GM19043 (cell line): ENCODE measurements around the gene SELENOM.
"Not testable (repeated sequence)": the region's sequence is repeated elsewhere in the genome, so short reads cannot be mapped to it uniquely, and the experiment has no call there.

Experiments
- ATAC-seq: cut with Tn5 transposase; IDR thresholded peaks from one replicate; pipeline ENCODE4 v1.9.1; 2021; ENCODE audit warnings: low read depth; ENCODE audit not compliant: unreplicated experiment

Gene SELENOM

DNA sequence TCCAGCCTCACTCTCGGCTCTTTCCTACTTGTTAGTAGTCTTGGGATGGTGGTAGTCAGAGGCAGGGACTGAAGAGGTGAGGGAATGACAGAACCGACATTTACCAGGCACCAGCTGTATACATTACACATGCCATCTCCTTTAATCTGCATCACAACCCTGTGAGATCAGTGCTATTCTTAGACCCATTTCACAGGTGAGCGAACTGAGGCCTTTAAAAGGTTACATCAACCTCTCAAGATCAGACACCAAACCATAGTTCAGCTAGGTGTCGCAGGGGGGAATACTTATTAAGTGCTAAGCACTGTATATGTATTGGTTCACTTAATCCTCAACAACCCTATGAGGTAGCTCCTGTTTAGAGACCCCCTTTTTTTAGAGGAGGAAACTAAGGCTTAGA is 27.3 kb upstream of the SELENOM start:
- no peak for ATAC-seq

DNA sequence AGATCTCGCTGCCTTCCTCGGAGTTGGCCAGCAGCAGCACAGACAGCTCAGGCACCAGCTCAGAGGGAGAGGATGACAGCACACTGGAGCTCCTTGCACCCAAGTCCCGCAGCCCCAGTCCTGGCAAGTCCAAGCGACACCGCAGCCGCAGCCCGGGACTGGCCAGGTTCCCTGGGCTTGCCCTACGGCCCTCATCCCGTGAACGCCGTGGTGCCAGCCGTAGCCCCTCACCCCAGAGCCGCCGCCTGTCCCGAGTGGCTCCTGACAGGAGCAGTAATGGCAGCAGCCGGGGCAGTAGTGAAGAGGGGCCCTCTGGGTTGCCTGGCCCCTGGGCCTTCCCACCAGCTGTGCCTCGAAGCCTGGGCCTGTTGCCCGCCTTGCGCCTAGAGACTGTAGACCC is 26.5 kb upstream of the SELENOM start:
- ATAC-seq, result no peak

DNA sequence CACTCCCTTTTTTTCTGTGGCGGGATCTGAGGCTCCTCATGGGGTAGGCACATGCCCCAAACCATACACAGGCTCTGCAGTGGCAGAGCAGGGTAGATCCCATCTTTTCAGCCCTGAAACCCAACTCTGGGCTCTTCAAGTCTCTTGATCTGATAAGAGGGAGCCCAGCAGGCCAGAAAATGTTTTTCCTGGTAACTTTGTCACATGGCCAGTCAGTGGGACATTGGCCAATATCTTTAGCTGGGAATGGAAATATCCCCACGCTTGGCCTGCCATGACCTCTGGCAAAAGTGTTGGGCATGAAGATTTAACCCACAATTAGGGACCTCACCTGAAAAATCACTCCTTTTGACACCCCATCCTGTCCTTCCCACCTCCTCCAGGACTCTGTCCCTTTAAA is 23.5 kb upstream of the SELENOM start:
- ATAC-seq, result no peak

DNA sequence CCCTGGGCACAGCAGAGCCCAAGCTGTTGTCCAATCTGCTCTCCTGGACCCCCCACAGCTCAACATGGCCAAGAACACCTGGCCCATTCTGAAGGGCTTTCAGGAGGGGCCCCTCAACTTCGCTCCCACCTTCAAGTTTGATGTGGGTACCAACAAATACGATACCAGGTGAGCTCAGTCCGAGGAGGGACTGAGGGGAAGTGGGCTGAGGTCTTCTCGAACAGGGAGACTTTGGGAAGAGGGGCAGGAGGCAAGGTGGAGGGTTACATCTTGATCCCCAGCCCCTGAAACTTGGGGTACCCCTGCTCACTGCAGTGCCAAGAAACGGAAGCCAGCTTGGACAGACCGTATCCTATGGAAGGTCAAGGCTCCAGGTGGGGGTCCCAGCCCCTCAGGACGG is 20.8 kb upstream of the SELENOM start:
- ATAC-seq, result no peak

DNA sequence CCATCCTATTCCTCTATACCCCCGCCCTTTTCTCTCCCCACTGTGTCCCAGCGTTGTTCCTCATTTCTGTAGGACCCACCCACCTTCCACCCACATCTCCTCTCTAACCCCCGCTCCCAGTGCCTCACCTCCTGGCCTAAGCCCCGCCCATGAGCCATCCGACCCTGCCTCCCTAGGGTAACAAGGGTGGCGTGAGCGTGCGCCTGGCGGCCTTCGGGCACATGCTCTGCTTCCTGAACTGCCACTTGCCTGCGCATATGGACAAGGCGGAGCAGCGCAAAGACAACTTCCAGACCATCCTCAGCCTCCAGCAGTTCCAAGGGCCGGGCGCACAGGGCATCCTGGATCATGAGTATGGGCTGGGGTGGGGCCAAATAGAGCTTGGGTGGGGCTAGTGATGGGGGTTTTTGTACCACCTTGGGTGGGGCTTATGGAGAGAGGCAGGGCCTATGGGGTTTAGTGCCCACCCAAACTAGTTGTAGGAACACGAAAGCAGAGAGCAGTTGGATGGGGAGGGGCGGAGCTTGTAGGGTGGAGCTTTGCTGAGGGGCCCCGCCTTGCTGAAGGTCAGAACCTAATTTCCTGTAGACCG is 19.9 kb upstream of the SELENOM start:
- no peak for ATAC-seq

DNA sequence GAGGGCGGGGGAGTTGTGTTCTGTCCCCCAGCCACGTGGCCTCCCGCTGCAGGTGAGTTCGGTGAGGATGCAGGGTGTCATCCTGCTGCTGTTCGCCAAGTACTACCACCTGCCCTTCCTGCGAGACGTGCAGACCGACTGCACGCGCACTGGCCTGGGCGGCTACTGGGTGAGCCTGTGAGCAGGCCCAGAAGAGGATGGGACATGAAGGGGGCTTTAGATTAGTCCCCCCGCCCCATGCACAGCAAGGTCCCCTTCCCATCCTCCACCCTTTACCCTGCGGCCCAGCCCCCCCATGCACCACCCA is 19.5 kb upstream of the SELENOM start:
- no peak for ATAC-seq

DNA sequence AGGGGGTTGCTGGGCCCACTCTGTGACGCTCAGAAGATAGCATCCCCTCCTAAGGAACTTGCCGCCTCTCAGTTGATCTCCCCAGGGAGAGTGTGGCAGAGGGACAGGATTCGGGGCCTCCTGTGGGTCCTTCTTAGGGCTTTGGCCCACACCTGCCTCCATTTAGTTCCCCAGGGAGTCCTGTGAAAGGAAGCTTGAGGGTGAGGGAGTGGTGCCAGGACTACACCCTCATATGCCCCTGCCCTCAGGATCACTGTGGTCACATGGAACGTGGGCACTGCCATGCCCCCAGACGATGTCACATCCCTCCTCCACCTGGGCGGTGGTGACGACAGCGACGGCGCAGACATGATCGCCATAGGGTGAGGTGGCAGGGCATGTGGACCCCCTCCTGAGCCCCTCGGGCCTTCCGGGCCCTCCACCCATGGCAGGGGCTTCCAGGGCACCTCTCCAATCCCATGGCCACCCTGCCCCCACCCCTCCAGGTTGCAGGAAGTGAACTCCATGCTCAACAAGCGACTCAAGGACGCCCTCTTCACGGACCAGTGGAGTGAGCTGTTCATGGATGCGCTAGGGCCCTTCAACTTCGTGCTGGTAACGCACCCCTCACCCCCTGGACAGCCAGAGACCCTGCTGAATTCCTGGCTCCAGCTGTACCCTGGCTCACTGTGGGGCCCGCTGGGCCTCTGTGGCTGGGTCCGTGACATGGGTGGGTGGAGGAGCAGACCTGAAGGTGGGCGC is 18.9 kb upstream of the SELENOM start:
- no peak for ATAC-seq

DNA sequence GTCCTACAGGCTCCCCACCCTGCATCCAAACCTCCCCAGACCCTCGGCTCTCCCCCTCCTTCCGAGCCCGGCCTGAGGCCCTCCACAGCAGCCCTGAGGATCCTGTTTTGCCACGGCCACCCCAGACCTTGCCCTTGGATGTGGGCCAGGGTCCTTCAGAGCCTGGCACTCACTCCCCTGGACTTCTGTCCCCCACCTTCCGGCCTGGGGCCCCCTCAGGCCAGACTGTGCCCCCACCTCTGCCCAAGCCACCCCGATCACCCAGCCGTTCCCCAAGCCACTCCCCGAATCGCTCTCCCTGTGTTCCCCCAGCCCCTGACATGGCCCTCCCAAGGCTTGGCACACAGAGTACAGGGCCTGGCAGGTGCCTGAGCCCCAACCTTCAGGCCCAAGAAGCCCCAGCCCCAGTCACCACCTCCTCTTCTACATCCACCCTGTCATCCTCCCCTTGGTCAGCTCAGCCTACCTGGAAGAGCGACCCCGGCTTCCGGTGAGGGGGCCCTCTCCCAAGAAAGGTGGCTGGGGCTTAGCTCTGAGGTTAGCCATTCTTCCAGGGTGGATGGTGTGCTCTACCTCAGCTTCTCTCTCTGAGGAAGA is 18.3 kb upstream of the SELENOM start:
- no peak for ATAC-seq

DNA sequence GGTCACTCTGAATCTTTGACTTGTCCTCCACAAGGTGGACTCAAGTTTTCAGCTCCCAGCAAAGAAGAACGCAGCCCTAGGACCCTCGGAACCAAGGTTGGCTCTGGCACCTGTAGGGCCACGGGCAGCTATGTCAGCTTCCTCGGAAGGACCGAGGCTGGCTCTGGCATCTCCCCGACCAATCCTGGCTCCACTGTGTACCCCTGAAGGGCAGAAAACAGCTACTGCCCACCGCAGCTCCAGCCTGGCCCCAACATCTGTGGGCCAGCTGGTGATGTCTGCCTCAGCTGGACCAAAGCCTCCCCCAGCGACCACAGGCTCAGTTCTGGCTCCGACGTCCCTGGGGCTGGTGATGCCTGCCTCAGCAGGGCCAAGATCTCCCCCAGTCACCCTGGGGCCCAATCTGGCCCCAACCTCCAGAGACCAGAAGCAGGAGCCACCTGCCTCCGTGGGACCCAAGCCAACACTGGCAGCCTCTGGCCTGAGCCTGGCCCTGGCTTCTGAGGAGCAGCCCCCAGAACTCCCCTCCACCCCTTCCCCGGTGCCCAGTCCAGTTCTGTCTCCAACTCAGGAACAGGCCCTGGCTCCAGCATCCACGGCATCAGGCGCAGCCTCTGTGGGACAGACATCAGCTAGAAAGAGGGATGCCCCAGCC is 17.6 kb upstream of the SELENOM start:
- ATAC-seq, result no peak

DNA sequence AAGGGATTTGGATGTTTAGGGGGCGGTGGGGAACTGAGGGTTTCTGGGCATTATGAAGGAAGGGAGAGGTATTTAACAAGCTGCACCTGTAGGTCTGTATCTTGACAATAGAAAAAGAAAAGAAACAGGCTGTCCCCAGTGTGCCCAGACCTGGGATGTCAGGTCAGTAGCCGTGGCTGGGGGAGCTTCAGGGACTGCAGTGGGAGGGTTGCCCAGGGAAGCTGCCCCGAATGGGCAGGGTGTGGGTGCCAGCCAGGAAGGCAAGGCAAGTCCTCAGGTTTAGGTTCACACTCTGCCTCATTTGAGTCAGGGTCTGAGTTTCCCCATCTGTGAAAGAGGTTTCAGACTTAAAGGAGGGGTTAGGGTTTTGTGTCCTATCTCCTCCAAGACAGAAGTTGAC is 16.9 kb upstream of the SELENOM start:
- no peak for ATAC-seq

DNA sequence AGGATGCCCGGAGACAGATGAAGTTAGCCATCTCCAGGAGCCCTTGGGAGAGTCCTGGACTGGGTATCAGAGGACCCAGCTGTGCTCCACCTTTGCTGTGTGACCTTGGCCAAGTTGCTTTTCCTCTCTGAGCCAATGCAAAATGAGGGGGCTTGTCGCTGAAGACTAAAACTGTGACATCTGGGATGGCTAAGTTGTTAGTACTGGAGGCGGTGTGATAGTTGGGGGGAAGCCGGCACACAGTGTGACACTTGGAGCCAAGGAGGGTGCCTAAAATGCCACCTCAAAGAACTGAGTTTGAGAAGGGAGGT is 15.9 kb upstream of the SELENOM start:
- ATAC-seq, result no peak

DNA sequence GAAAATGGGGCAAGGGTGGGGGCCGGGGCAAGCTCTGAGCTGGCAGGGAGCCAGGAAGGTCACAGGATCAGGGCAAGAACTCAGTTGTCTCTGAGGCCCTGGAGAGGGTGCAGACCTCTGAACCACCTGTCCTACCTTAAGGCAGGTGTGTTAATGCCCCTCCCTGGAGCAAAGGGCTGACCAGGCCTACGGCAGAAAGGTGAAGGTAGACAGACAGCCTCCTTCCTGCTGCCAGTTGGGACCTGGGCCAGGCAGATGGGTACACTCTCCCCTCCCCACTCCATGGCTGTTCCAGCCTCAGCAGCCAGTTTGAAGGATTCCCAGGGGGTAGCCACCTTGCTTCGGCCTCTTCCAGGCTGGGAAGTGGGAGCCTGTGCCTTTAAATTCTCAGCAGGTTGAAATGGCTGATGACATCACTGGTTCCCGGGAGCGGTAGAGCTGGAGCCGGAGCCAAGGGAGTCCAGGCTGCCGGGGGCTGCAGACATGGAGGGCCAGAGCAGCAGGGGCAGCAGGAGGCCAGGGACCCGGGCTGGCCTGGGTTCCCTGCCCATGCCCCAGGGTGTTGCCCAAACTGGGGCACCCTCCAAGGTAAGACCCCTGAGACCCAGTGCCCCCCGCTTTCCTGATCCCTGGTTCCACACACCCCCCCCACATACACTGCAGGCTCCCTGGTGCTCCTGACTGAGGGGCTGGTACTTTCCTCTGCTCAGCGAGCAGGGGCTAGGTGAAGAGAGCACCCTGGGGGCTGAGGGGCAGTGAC is 15.3 kb upstream of the SELENOM start, which contains the start of gene INPP5J:
Gene INPP5J, plus strand, starts transcription at position 435 of the 760 bp plus-strand sequence. Its CDS starts 49 bp downstream, at position 484.
- no peak for ATAC-seq

DNA sequence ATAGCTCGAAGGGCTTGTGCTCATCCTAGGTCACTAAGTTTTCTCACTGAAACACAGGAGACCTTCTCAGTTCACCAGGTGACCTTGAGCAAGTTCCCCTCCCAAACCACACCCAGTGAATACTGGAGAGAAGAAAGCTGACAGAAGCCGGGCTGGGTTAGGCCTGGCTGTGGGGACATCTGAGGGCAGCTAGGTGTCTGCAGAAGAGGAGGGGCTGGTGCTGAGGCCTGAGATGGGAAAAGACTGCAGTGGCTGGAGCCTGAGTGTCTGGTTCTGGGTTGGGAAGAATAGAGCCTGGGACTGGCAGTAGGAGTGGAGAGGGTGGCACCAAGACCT is 14.8 kb upstream of the SELENOM start:
- no peak for ATAC-seq

DNA sequence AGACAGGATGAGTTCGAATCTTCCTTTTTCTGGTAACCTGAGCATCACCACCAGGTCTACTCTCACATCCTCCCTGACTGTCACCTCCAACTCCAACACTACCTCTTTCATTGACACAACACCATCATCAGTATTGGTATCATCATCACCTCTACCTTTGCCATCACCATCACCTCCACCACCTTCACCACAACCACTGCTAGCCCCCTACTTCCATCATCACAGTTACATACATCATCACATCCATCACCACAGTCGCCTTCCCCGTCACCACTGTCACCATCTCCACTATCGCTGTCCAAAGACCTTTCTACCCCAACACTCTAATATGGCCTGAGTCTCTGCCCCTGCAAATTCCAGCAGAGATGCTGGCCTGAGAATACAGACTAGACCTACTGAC is 14.0 kb upstream of the SELENOM start:
- no peak for ATAC-seq

DNA sequence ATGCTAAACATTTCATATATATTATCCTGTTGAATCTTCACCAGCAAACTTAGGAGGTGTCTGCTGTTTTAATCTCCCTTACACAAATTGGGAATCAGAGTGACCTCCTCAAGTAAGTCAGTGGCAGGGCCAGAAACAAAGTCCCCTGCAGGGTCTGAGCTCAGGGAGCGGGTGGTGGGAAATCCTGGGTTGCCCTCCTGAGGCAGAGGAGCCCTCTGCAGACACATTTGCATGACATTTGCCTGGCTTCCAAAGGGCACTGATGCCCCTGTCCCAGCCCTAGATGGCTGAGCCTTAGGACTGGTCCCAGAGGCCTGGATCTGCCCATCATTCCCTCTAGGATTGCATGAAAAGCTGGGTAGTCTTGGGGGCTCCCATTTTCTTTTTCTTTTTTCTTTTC is 13.3 kb upstream of the SELENOM start:
- no peak for ATAC-seq

DNA sequence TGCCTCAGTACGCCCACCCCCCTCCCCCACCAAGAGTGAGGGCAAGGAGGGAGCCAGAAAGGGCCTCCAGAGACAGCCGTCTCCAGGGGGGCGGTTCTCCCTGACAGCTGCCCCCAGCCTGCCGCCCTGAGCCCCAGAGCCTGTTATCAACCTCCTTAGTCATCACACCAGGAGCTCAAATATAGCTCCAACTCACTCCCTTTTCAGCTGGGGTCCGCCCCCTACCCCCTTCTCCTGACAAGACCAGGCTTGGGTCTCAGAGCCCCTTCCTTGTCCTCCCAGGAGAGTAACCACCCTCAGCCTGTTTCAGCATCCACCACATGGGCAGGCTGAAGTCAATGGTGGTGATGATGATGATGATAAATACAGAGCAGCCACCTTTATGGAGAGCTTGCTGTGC is 12.9 kb upstream of the SELENOM start:
- ATAC-seq, result no peak

DNA sequence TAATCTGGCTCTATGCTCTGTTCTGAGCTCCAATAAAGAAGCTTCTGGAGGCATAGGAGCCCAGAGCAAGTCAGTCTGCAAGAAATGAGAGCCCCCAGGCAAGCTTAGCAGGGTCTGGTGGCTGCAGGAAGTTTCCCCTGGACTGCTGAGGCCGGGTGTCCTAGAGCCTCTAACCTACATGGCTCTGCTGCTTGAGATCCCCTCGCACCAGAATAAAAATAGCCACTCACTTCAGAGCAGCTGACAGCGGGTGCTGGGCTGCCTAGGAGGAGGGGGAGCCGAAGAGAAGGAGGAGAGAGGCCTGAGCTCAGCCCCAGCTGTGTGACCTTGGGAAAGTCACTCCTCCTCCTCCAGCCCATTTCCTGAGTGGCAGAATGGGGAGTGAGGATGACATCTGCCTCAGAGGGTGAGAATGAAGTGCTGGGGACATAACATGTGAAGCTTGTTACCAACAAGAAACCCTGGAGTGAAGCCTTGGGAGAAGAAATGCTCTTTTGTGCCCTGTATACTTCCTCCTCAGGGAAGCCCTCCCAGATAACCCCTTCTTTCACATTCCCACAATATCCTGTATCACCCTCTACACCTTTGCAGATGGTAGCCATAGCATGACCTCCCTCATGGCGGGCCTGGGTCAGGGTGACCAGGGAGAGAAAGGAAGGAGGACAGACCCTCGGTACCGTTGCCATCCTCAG is 11.8 kb upstream of the SELENOM start:
- no peak for ATAC-seq

DNA sequence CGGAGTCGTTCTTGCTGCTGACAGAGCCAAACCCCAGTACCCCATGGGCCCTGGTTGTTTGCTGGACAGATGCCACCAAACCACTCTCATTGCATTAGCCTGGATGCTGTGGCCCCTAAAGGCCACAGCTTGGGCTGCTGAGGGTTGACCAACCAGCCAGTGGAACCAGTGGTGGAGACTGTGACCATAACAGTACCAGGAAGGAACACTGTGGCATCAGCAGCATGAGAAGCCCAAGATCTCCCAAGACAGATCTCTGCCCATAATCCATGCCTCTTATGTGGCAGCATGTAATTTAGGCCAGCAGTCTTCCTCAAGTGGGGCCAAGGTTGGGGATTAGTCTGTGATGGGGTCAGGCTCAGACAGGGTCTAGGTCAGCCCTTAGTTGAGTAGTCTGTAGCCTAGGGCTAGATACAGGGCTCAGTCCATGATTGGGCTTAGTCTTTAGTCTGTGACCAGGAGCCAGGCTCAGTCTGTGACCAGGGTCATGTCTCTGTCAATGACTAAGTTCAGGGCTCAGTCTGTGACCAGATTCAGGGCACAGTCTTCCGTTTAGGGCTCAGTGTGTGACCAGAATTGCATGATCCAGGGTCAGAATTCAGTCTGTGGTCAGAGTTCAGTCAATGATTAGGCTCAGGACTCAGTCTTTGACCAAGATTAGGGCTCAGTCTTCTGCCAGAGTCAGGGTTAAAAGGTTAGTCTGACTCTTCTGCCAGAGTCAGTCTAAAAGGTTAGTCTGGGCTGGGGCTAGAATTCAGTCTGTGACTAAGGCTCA is 10.9 kb upstream of the SELENOM start:
- no peak for ATAC-seq

DNA sequence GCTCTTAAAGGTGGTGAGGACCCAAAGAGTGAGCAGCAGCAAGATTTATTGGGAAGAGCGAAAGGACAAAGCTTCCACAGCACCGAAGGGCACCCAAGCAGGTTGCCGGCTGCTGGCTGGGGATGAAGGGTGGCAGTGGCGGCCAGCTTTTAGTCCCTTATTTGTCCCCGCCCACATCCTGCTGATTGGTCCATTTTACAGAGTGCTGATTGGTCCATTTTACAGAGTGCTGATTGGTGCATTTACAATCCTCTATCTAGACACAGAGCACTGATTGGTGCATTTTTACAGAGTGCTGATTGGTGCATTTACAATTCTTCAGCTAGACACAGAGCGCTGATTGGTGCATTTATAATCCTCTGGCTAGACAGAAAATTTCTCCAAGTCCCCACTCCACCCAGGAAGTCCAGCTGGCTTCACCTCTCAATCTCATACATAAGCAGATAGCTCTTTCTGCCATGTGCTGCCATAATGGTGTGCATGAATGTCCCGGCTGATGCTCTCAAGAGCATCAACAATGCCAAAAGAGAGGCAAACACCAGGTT is 5.3 kb upstream of the SELENOM start:
- ATAC-seq, result not testable (repeated sequence)

DNA sequence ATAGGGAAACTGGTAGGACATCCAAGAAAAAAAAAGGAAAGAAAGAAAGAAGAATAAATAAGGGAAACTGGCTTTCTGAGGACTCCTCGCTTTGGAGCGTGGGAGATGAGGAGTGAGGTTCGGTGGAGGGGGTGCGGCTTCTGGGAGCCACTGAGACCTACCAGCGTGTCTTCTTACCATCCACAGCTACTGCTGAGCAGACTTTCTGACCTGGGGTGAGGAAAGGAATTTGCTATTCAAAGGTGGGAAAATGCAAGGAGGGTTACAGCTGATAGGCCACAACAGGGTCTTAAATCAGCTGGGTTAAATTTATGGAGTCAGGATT is 488 bp upstream of the SELENOM start:
- peak; percentile 22 for ATAC-seq
